ENCODE data around the gene FRMD4A.

- TF ChIP-seq RAD21 (IDR thresholded peaks at IDR 0.05; ENCODE audit: low read length) (no peak), MXI1 (IDR thresholded peaks at IDR 0.05; ENCODE audit: borderline replicate concordance, low read depth, low read length) (no peak), CTCF (conservative IDR thresholded peaks at IDR 0.05; ENCODE audit: low read depth, low read length) (no peak), MAZ (IDR thresholded peaks at IDR 0.05; ENCODE audit: borderline replicate concordance, low read depth, low read length) (no peak), RCOR1 (IDR thresholded peaks at IDR 0.05; ENCODE audit: insufficient replicate concordance, low read length) (no peak), CHD1 (IDR thresholded peaks at IDR 0.05; ENCODE audit: low read depth, low read length) (no peak), POLR2A (IDR thresholded peaks at IDR 0.05; ENCODE audit: low read depth, low read length) (no peak)
Measured at GRCh38 chr10:13839030-13839429, 491.7 kb downstream of the FRMD4A start.

All from IMR-90 (cell line).